Activated T-cell treated with anti-CD3 and anti-CD28 coated beads for 48 hours (primary cell): ENCODE results near the gene CYP27C1.

Source experiments
- DNase-seq: peaks from one replicate; pipeline ENCODE4 v3.0.0-alpha.2; 2020; ENCODE audit warnings: low read depth

The CYP27C1 gene

DNA sequence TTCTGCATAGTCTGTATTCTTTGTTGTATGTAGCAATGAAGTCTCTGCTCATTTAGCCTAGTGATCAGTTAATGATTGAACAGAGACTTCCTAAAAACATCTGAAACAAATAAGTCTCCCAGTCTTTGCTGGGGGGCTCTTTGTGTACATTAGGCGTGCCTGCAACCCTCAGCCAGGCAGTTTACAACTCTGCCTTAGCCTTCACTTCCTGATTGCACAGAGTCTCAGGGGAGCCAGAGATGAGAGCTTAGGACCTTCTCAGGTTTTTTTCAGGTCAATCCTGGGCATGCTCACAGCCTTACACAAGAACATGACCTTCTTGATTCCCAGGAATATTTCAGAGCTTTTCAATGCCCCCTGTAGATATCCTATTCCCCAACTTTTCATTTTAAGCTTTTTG, 69.1 kb downstream of the CYP27C1 start:
- no peak for DNase-seq

- no peak for DNase-seq
These were observed 70.7 kb downstream of the CYP27C1 start for GRCh38 chr2:127149384-127149783.

DNA sequence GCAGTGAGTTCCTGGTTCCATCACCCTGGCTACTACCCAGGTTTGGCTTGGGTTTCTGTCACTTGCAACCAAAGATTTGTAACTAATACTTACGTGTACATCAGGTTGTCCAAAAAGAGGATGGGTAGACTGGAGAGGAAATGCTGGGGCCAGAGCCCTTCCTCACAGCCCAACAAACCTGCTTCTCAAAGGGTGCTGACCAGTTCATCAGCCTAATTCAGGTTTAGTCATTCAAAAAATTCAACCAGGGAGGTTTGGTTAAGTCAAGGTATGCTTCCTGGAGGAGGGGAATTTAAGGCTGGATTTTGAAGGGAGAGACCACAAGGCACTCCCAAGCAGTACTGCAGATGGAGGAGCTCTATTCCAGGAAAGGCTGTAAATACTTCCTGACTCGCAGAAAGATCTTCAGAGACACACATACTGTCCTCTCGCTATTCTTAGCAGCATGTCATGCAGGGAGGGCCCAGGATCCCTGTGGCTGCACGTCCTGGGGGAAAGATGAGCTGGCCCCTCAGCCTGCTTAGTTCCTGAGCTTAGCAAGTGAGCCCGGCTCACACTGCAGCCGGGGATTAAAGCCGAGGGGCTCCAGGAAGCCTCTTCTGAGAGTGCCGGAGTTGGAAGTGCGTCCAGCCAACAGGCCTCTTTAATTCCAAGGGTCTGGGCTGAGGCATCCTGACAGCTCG, 73.1 kb downstream of the CYP27C1 start:
- DNase-seq: no peak

GRCh38 chr2:127146071-127146725, 73.9 kb downstream of the CYP27C1 start:
- no peak for DNase-seq

DNA sequence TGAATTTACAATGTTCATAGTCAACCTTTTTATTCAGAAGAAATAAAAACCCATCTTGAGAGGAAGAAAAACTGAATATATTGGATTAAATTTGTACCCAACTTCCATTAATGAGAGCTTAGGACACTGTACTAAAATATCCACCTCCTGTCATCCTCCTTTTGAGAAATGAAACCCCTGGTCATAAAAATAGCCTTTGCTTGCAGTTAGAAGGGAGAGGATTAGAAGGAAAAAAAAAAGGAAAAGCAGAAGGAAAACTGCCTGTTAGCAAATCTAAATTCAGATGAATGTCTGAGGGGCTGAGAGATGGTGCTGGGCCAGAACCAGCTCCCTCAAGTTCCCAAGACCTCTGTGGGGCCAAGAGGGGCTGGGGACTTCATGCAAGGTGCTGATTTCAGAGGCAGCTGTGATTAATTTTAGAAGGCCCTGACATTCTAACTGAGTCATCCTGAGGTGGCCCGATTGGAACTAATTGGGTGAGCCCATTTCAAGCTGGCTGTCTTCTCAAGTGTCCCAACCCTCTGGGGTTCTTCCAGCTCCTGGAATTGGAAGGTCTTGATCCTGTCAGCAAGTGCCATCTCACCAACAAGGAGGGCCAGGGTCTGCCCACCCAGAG, 74.7 kb downstream of the CYP27C1 start:
- no peak for DNase-seq

GRCh38 chr2:127143841-127144782, 76.0 kb downstream of the CYP27C1 start:
- DNase-seq: no peak

DNA sequence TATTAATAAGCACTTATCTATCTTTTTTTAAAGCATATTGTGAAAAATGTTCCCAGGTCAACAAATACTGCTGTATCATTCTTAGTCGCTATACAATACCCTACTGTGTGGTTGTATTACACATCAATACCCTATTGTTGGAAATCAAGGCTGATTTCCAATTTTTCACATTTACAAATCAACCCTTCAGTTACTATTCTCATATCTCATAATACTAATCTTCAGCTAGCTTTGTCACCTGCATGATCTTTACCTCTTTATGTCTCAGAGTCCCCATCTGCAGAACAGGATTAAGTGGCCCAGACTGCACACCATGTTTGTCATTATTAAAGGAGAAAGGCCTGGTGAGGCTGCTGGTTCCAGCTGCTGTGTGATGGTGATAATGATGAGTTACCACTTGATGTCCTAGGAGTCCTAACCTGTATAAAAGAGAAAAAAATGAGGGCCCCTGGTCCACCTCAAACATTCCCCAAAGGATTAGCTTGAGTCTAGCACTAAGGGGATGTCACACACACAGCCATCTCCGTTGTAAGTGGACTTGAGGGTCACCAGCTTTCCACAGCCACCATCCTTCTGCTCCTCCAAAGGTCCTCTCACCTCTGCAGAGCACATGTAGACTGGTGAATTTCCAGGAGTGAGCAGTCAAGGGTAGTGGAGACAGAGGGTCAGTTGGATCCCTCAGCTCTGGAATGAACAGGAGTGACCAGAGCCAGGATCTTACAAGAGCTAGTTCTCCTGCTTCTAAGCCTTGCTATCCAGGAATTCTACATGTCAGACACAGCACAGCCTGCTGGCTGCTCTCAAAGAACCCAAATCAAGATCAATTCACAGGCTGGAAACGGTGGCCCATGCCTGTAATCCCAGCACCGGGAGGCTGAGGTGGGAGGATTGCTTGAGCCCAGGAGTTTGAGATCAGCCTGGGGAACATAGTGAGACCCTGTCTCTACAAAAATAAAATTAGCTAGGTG, 77.2 kb downstream of the CYP27C1 start:
- no peak for DNase-seq

- no peak for DNase-seq
These were observed 79.6 kb downstream of the CYP27C1 start for GRCh38 chr2:127140538-127140937.

DNA sequence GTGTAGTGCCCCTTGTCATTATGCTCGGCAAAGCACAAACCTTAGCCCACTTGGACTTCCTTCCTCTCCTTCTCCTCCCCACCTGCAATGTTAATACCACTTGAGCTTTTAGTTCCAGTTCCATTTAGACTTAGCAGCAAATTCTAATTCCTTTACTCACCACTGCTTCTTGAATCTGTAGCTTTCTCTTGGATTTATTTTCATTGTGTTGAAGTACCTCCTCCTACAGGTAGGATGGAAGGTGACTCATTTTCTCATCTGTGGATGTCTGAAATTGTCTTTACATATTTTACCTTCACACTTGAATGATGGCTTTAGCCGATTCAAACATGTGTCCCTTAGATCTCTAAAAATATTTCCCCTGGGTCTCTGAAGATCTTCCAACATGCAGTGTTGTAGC, 80.3 kb downstream of the CYP27C1 start:
- DNase-seq: no peak

DNA sequence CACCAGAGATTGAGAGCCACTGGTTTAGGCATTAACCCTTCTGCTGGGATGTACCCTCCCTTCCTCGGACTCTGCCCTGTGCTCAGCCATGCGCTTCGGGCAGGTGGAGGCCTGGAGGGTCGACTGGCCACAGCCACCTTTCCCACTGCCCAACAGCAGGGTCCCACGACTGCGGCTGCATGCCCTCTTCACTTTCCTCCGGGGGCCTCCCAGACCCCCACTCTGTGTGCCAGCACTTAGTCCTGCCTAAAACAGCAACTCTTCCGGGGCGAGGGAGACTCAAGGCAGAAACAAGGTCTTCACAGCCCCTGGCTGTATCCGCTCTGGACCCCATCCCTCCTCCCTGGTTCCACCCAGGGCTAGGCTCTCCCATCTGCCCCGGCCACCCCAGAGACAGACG, 81.8 kb downstream of the CYP27C1 start:
- DNase-seq: no peak

DNA sequence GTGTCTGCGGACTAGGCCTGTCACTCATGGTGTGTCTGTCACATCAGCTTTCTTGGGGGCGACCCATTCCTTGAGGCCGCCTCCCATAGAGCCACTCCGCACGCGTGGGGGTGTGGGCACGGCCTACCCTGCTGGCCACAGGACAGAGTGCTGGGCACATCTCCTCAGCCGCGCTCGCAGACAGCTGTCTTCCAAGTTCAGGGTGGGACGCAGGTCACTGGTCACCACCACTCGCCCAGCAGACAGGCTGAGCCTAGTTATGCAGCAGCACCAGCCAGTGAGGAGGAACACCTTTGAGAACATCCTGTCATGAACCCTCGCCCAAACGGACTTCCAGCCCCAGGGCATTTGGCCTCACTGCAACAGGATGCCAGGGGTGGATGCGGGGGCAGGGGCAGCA, 82.4 kb downstream of the CYP27C1 start:
- DNase-seq: no peak

- no peak for DNase-seq
These were observed 82.9 kb downstream of the CYP27C1 start for GRCh38 chr2:127137225-127137624.

GRCh38 chr2:127134833-127135830, 85.0 kb downstream of the CYP27C1 start:
- DNase-seq: no peak

GRCh38 chr2:127134235-127134634, 85.9 kb downstream of the CYP27C1 start:
- no peak for DNase-seq
